Fibroblast of lung (primary cell): Measurements from ENCODE around the gene ADARB1. TPM values are rescaled to one million over a fixed set of nuclear protein-coding genes. Genes with fewer than 3 reads are reported as not detected.

Source experiments
- DNase-seq, 2 donors: peaks; one replicate each; pipeline versions ENCODE4 v3.0.0 to v3.0.0-alpha.2; 2010; ENCODE audit warnings: low read depth in 2 of 2
- H2AFZ ChIP-seq: 2 replicates; pipeline ENCODE4 v1.5.1; 2012; ENCODE audit warnings: low read length, control low read depth, inconsistent platforms
- H3K27ac ChIP-seq: 2 replicates; pipeline ENCODE4 v1.5.1; 2011; ENCODE audit warnings: low read length, control low read depth; ENCODE audit not compliant: insufficient read depth
- H3K27me3 ChIP-seq: 2 replicates; pipeline ENCODE4 v1.5.1; 2011; ENCODE audit warnings: mild to moderate bottlenecking, low read length; ENCODE audit not compliant: control insufficient read depth, insufficient read depth
- H3K36me3 ChIP-seq: 2 replicates; pipeline ENCODE4 v1.5.1; 2011; ENCODE audit warnings: low read length; ENCODE audit not compliant: control insufficient read depth, insufficient read depth
- H3K4me1 ChIP-seq: 2 replicates; pipeline ENCODE4 v1.5.1; 2011; ENCODE audit warnings: low read length; ENCODE audit not compliant: control insufficient read depth, insufficient read depth; ENCODE audit errors: extremely low read depth
- H3K4me2 ChIP-seq: 2 replicates; pipeline ENCODE4 v1.5.1; 2011; ENCODE audit warnings: low read length, control low read depth; ENCODE audit not compliant: insufficient read depth; ENCODE audit errors: extremely low read depth
- H3K4me3 ChIP-seq, 4 experiments: fragments of 200-600 bp in 1 of 4; sonication (generic) in 1 of 4; replicated peaks in 1 of 4; 2 replicates each; pipeline ENCODE4 v1.5.1; 2011 to 2016; ENCODE audit warnings: low read length in 4 of 4, low read depth in 3 of 4, mild to moderate bottlenecking in 3 of 4, control low read depth in 2 of 4, inconsistent platforms in 1 of 4, mixed read lengths in 1 of 4; ENCODE audit not compliant: insufficient read depth in 1 of 4; ENCODE audit errors: control extremely low read depth in 1 of 4
- H3K79me2 ChIP-seq: 2 replicates; pipeline ENCODE4 v1.5.1; 2012; ENCODE audit warnings: mild to moderate bottlenecking, low read length, inconsistent platforms; ENCODE audit not compliant: control insufficient read depth, insufficient read depth
- H3K9ac ChIP-seq: 2 replicates; pipeline ENCODE4 v1.5.1; 2011; ENCODE audit warnings: mild to moderate bottlenecking, low read length, control low read depth; ENCODE audit not compliant: insufficient read depth
- H3K9me3 ChIP-seq: 2 replicates; pipeline ENCODE4 v1.5.1; 2012; ENCODE audit warnings: low read depth, low read length; ENCODE audit not compliant: control insufficient read depth, insufficient read depth
- H4K20me1 ChIP-seq: 2 replicates; pipeline ENCODE4 v1.5.1; 2011; ENCODE audit warnings: low read length; ENCODE audit not compliant: control insufficient read depth, insufficient read depth; ENCODE audit errors: extremely low read depth
- EZH2 ChIP-seq: IDR thresholded peaks from 2 replicates; pipeline ENCODE4 v1.5.1; 2012; ENCODE audit warnings: low read length, control low read depth, mild to moderate bottlenecking; ENCODE audit errors: missing control alignments
- polyA plus RNA-seq, 2 donors: library from polyadenylated mRNA; depleted of rRNA in 1 of 2; stranded (reverse) in 1 of 2; unstranded in 1 of 2; fragments of >200 nt; gene quantifications; 2 replicates each; pipeline ENCODE4 v1.2.1, GENCODE V29; 2011 to 2012; ENCODE audit warnings: missing spikeins in 1 of 2
- total RNA-seq: library from RNA; depleted of rRNA; stranded (reverse); fragments of >200 nt; gene quantifications from 2 replicates; pipeline ENCODE4 v1.2.1, GENCODE V29; 2014
- TF ChIP-seq, protein P1 (sequence below), 2 donors: IDR thresholded peaks in 1 of 2; conservative IDR thresholded peaks in 1 of 2; 1 replicate in 1 of 2; 2 replicates in 1 of 2; pipeline ENCODE4 v1.5.1; 2011 to 2012; ENCODE audit warnings: low read length in 2 of 2, control low read depth in 1 of 2, inconsistent platforms in 1 of 2, low read depth in 1 of 2, mild to moderate bottlenecking in 1 of 2

Gene ADARB1
- total and polyA plus RNA-seq, 2 donors (not counting 1 experiment from before 2014, with no cell fraction given): 20.2 to 25.3 TPM

DNA sequence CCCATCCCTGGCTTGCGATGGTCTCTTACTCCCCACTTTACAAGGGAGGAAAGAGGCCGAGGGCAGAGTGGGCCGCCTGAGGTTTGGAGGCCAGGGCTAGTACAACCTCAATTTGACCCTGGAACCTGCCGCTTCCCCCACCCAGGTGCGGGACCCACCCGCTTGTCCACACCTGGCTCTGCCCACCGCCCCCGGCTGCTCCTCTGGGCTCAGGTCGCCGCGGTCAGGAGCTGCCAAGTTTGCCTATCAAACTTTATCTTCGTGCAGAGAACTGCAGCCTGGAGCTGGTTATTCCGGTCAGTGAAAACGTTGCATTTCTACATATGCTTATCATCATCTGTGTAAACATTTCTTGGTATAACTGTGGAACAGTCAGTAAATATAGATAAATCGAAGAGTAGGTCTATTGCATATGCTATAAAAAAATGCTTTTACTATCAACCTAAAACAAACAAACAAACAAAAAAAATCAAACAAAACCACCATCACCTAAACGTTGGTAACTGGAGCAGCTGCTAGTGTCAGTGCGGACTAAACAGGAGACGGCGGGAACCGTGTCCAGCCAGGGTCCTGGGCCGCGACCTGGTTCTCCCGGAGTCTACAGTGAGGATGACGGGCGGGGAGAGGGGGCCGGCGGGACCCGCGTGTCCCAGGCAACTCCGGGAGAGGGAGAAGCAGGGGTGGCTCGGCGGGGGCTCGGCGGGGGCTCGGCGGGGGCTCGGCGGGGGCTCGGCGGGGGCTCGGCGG, 906 bp upstream of the ADARB1 start:
- H3K4me1 ChIP-seq: no peaks in the 10 kb centered on the region
- H2AFZ ChIP-seq: no peak overlapping the region
- peak overlapping the region; percentile 69 for H3K4me2 ChIP-seq
- H3K9ac ChIP-seq: no peak overlapping the region
- no peaks in the 10 kb centered on the region for H3K27me3 ChIP-seq
- peaks cover 3% of the 10 kb centered on the region for H3K79me2 ChIP-seq
- no peaks in the 10 kb centered on the region for H4K20me1 ChIP-seq
- peak in 1 of 2 donors; percentile 30 for DNase-seq
- H3K27ac ChIP-seq: no peak overlapping the region
- TF ChIP-seq, protein P1, sequence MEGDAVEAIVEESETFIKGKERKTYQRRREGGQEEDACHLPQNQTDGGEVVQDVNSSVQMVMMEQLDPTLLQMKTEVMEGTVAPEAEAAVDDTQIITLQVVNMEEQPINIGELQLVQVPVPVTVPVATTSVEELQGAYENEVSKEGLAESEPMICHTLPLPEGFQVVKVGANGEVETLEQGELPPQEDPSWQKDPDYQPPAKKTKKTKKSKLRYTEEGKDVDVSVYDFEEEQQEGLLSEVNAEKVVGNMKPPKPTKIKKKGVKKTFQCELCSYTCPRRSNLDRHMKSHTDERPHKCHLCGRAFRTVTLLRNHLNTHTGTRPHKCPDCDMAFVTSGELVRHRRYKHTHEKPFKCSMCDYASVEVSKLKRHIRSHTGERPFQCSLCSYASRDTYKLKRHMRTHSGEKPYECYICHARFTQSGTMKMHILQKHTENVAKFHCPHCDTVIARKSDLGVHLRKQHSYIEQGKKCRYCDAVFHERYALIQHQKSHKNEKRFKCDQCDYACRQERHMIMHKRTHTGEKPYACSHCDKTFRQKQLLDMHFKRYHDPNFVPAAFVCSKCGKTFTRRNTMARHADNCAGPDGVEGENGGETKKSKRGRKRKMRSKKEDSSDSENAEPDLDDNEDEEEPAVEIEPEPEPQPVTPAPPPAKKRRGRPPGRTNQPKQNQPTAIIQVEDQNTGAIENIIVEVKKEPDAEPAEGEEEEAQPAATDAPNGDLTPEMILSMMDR (conservative IDR thresholded peaks at IDR 0.05 in 1 of 2, IDR thresholded peaks at IDR 0.05 in 1 of 2; ENCODE audit: low read depth in 1 of 2, low read length in 2 of 2): no peak
- no peak for TF ChIP-seq EZH2
- no peaks in the 10 kb centered on the region for H3K36me3 ChIP-seq
- H3K4me3 ChIP-seq: peak overlapping the region; percentile 32 to 66 (median 54)
- H3K9me3 ChIP-seq: no peaks in the 10 kb centered on the region

DNA sequence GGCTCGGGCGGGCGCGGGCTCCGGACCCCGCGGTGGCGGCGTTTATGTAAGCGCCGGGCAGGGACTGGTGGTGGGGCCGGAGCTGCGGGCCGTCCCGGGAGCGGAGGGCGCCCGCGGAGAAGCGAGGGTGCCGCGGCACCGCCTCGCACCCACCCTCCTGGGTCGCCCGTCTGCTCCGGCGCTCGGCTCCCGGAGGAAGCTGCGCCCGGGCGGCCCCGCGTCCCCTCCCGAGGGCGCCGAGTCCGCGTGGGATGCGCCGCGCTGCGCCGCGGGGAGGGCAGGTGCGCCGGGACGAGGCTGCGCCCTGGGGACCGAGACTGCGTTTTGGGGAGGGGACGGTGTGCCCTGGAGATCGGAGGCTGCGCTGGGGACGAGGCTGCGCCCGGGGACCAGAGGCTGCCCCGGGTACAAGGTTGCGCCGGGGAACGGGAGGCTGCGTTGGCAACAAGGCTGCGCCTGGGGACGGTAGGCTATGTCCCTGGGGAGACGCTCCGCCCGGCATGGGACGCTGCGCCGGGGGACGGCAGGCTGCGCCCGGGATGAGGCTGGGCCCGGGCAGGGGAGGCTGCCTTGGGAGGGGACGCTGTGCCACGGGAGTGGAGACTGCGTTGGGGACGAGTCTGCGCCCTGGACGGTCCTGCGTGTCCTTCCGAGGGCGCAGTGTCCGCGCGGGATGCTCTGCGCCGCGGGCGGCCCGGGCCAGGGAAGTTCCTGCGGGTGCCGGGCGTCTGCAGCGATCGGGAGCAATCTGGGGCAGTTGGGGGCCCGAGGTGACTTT, 627 bp downstream of the ADARB1 start:
- Histone ChIP-seq H2AFZ (peak overlapping the region; percentile 43), H3K27ac (peak overlapping the region; percentile 12), H3K4me3 (peak overlapping the region; percentile 62 to 85 (median 66)), H3K27me3 (no peaks in the 10 kb centered on the region), H3K36me3 (no peaks in the 10 kb centered on the region), H3K79me2 (peaks cover 3% of the 10 kb centered on the region), H3K9ac (peak overlapping the region; percentile 69), H3K4me1 (no peaks in the 10 kb centered on the region), H3K4me2 (peak overlapping the region; percentile 72), H3K9me3 (no peaks in the 10 kb centered on the region), H4K20me1 (no peaks in the 10 kb centered on the region)
- TF ChIP-seq EZH2: peak; percentile 63
- TF ChIP-seq, protein P1 (conservative IDR thresholded peaks at IDR 0.05 in 1 of 2, IDR thresholded peaks at IDR 0.05 in 1 of 2; ENCODE audit: low read depth in 1 of 2, low read length in 2 of 2): no peak
- peak in 1 of 2 donors; percentile 51 for DNase-seq

DNA sequence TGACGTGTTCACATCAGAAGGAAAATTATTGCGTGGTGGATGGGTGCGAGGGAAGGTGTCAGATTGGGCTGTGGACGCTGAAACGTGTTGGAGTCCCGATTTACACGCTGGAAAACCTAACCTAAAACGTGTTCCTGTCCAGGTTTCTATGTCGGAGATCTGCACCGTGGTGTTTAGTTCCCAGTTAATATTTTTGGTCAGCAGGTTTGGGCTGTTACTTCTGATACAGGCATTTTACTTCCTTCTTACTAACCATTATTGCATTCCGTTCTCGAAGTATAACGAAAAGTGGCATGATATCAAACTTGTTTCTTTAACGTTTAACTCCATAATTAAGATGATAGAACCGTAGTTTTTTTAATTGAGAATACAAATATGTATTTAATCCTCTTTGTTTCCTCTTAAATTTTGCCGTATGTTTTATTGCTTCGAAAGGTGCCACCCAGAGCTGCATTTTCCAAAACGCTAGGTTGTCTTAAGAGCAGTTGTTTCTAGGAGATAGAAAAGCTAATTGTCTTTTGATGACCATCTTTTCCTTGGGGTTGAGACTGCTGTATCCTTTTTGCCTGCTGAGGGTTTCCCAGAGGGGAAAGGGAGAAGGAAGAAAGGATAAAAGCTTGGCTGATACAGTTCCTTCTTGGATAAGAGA, 1.3 kb downstream of the ADARB1 start:
- H3K4me3 ChIP-seq: peak overlapping the region; percentile 62 to 85 (median 66)
- H3K79me2 ChIP-seq: peaks cover 3% of the 10 kb centered on the region
- H3K4me2 ChIP-seq: peak overlapping the region; percentile 72
- H2AFZ ChIP-seq: no peak overlapping the region
- no peaks in the 10 kb centered on the region for H3K9me3 ChIP-seq
- TF ChIP-seq, protein P1 (conservative IDR thresholded peaks at IDR 0.05 in 1 of 2, IDR thresholded peaks at IDR 0.05 in 1 of 2; ENCODE audit: low read depth in 1 of 2, low read length in 2 of 2): no peak
- TF ChIP-seq EZH2: peak; percentile 13
- no peaks in the 10 kb centered on the region for H3K36me3 ChIP-seq
- H3K9ac ChIP-seq: peak overlapping the region; percentile 69
- no peaks in the 10 kb centered on the region for H3K27me3 ChIP-seq
- DNase-seq: peak; percentile 12 to 24
- H3K27ac ChIP-seq: peak overlapping the region; percentile 12
- no peaks in the 10 kb centered on the region for H4K20me1 ChIP-seq
- no peaks in the 10 kb centered on the region for H3K4me1 ChIP-seq
